HCT116 (cell line): ENCODE measurements around the gene DDX10. TPM values are rescaled to one million over a fixed set of nuclear protein-coding genes. Genes with fewer than 3 reads are reported as not detected.
"Not testable (repeated sequence)": the region's sequence is repeated elsewhere in the genome, so short reads cannot be mapped to it uniquely, and the experiment has no call there.

Experiments
- ATAC-seq: fragments of 200-7000 bp; cut with Tn5 transposase; 2 replicates; pipeline ENCODE4 v1.9.1; 2020; ENCODE audit warnings: mild to moderate bottlenecking, moderate library complexity
- BruUV-seq: library from RNA; stranded (reverse); fragments of 400-500 nt; replicated peaks from 2 replicates; lab custom pipeline; 2021; lab: Mats Ljungman, UMichigan
- CTCF ChIA-PET: fragments of 300-600 bp; sonication (Branson Sonifier 250); formaldehyde crosslinking; loops from one replicate; lab custom pipeline; 2021; ENCODE audit warnings: antibody characterized with exemption; lab: Charles Lee
- POLR2A ChIA-PET: fragments of 300-600, 350-600 bp; sonication (Branson Sonifier 250); formaldehyde crosslinking; loops from one replicate; lab custom pipeline; 2021; ENCODE audit warnings: antibody characterized with exemption; lab: Charles Lee
- RAD21 ChIA-PET, 2 experiments: fragments of 300-600 bp; sonication (Branson Sonifier 250); formaldehyde crosslinking; loops; one replicate each; lab custom pipeline; 2023; ENCODE audit warnings: low total read pairs in 2 of 2; ENCODE audit not compliant: uncharacterized antibody in 2 of 2, unreplicated experiment in 2 of 2, low non-redundant PET in 1 of 2; lab: Charles Lee
- DNase-seq: peaks from one replicate; pipeline ENCODE4 v3.0.0-alpha.2; 2010; ENCODE audit warnings: low read depth, low spot score
- H2AFZ ChIP-seq: fragments of 200-600 bp; shearing (Covaris generic), sonication (generic); 2 replicates; pipeline ENCODE4 v1.6.1; 2017; ENCODE audit warnings: low read depth, mixed run types, mixed read lengths, antibody characterized with exemption, low read length; ENCODE audit not compliant: poor library complexity, severe bottlenecking
- H3K27ac ChIP-seq: 2 replicates; pipeline ENCODE4 v1.5.1; 2012; ENCODE audit warnings: low read depth, low read length
- H3K27me3 ChIP-seq: fragments of 200-600 bp; sonication (generic); 2 replicates; pipeline ENCODE4 v1.6.1; 2016; ENCODE audit warnings: mixed run types, low read length, mixed read lengths; ENCODE audit not compliant: insufficient read depth
- H3K36me3 ChIP-seq, 2 experiments: fragments of 200-500 bp in 1 of 2; fragments of 200-600 bp in 1 of 2; sonication (Bioruptor generic) in 1 of 2; sonication (generic) in 1 of 2; 2 replicates each; pipeline versions ENCODE4 v1.5.1 to v1.6.1; 2014 to 2016; ENCODE audit warnings: low read length in 2 of 2, inconsistent platforms in 1 of 2, mixed read lengths in 1 of 2, mixed run types in 1 of 2; ENCODE audit not compliant: insufficient read depth in 2 of 2, control insufficient read depth in 1 of 2
- H3K4me1 ChIP-seq, 2 experiments: fragments of 200-600 bp in 1 of 2; sonication (generic) in 1 of 2; 2 replicates each; pipeline versions ENCODE4 v1.5.1 to v1.6.1; 2012 to 2017; ENCODE audit warnings: low read length in 2 of 2, inconsistent platforms in 1 of 2, mild to moderate bottlenecking in 1 of 2, mixed read lengths in 1 of 2, mixed run types in 1 of 2, moderate library complexity in 1 of 2; ENCODE audit not compliant: insufficient read depth in 2 of 2, control insufficient read depth in 1 of 2
- H3K4me2 ChIP-seq: fragments of 200-600 bp; sonication (generic); 2 replicates; pipeline ENCODE4 v1.6.1; 2017; ENCODE audit warnings: mixed run types, low read length, mixed read lengths
- H3K4me3 ChIP-seq, 2 experiments: fragments of 200-600 bp in 1 of 2; sonication (generic) in 1 of 2; replicated peaks in 1 of 2; 2 replicates each; pipeline ENCODE4 v1.5.1; 2011 to 2016; ENCODE audit warnings: low read length in 2 of 2, control low read depth in 1 of 2, low read depth in 1 of 2, mild to moderate bottlenecking in 1 of 2, mixed read lengths in 1 of 2, mixed run types in 1 of 2
- H3K79me2 ChIP-seq: fragments of 200-600 bp; sonication (generic); 2 replicates; pipeline ENCODE4 v1.6.1; 2017; ENCODE audit warnings: mild to moderate bottlenecking, mixed run types, low read length, moderate library complexity, mixed read lengths; ENCODE audit not compliant: insufficient read depth
- H3K9ac ChIP-seq: fragments of 200-600 bp; sonication (generic); 2 replicates; pipeline ENCODE4 v1.6.1; 2016; ENCODE audit warnings: low read length, mixed read lengths
- H3K9me2 ChIP-seq: fragments of 200-600 bp; sonication (generic), shearing (Covaris generic); 2 replicates; pipeline ENCODE4 v1.6.1; 2017; ENCODE audit warnings: mixed run types, mild to moderate bottlenecking, moderate library complexity; ENCODE audit not compliant: insufficient read depth
- H3K9me3 ChIP-seq, 2 experiments: fragments of 200-500 bp in 1 of 2; fragments of 200-600 bp in 1 of 2; sonication (Bioruptor generic) in 1 of 2; sonication (generic) in 1 of 2; 2 replicates each; pipeline ENCODE4 v1.6.1; 2014 to 2017; ENCODE audit warnings: low read length in 2 of 2, mixed read lengths in 2 of 2, inconsistent platforms in 1 of 2, low read depth in 1 of 2, mild to moderate bottlenecking in 1 of 2, mixed run types in 1 of 2, moderate library complexity in 1 of 2; ENCODE audit not compliant: control insufficient read depth in 1 of 2, insufficient read depth in 1 of 2
- H4K20me1 ChIP-seq: fragments of 200-600 bp; sonication (generic), shearing (Covaris generic); 2 replicates; pipeline ENCODE4 v1.6.1; 2017; ENCODE audit warnings: mixed run types, mild to moderate bottlenecking, moderate library complexity; ENCODE audit not compliant: insufficient read depth
- CBX3 ChIP-seq: IDR thresholded peaks from 2 replicates; pipeline ENCODE4 v1.6.1; 2012; ENCODE audit warnings: low read depth
- CTCF ChIP-seq, 3 experiments: fragments of 200-600 bp in 1 of 3; sonication (generic) in 1 of 3; IDR thresholded peaks in 2 of 3; conservative IDR thresholded peaks in 1 of 3; 2 replicates each; pipeline ENCODE4 v1.5.1; 2012 to 2017; ENCODE audit warnings: low read depth in 2 of 3, low read length in 2 of 3, antibody characterized with exemption in 1 of 3, borderline replicate concordance in 1 of 3, control low read depth in 1 of 3, mild to moderate bottlenecking in 1 of 3, mixed read lengths in 1 of 3, mixed run types in 1 of 3, moderate library complexity in 1 of 3; ENCODE audit not compliant: insufficient read depth in 1 of 3
- EGR1 ChIP-seq: IDR thresholded peaks from 2 replicates; pipeline ENCODE4 v1.6.1; 2012; ENCODE audit warnings: low read depth
- EZH2phosphoT487 ChIP-seq: fragments of 200-600 bp; IDR thresholded peaks from 2 replicates; pipeline ENCODE4 v1.6.1; 2018; ENCODE audit warnings: antibody characterized with exemption, borderline replicate concordance
- FOSL1 ChIP-seq: IDR thresholded peaks from 2 replicates; pipeline ENCODE4 v1.6.1; 2012; ENCODE audit warnings: low read depth
- RAD21 ChIP-seq: IDR thresholded peaks from 2 replicates; pipeline ENCODE4 v1.6.1; 2012; ENCODE audit warnings: low read depth, mild to moderate bottlenecking
- ZNF274 ChIP-seq: fragments of 200-500 bp; sonication (Bioruptor generic); IDR thresholded peaks from 2 replicates; pipeline ENCODE4 v1.6.1; 2014; ENCODE audit warnings: mild to moderate bottlenecking, low read depth, low read length, inconsistent platforms
- intact Hi-C: fragments of 100-400 bp; cut with micrococcal nuclease; formaldehyde crosslinking; loops from 2 replicates; pipeline ENCODE4 v1.10.0; 2022
- total RNA-seq: library from RNA; stranded (reverse); gene quantifications from one replicate; pipeline ENCODE4 v1.2.1, GENCODE V29; 2021; ENCODE audit not compliant: unreplicated experiment

Gene DDX10
- total RNA-seq, 1 experiment from 2014 or later = 66.5 TPM

DNA sequence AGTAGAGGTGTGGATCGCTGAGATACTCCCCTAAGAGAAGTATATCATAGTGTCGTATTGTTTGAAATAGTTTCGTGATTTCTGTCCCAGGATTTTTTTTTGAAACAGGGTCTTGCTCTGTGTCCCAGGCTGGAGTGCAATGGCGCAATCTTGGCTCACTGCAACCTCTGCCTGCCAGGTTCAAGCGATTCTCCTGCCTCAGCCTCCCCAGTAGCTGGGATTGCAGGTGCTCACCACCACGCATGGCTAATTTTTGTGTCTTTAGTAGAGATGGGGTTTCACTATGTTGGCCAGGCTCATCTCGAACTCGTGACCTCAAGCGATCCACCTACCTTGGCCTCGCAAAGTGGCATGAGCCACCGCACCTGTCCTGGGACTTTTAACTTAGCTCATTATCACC, 159.1 kb downstream of the DDX10 start:
- H3K36me3 ChIP-seq, H3K4me1 ChIP-seq, H4K20me1 ChIP-seq, H3K27ac ChIP-seq, ATAC-seq, H3K9me3 ChIP-seq, H3K27me3 ChIP-seq, H3K4me2 ChIP-seq, POLR2A ChIA-PET, H3K9ac ChIP-seq, DNase-seq, RAD21 ChIA-PET, H2AFZ ChIP-seq, H3K9me2 ChIP-seq, BruUV-seq, intact Hi-C loops, CTCF ChIA-PET, H3K4me3 ChIP-seq: not testable (repeated sequence)
- H3K79me2 ChIP-seq = peaks cover 50% of the 10 kb centered on the region

- RAD21 ChIA-PET = no interaction called here
- BruUV-seq = no TSS peak
- Histone ChIP-seq H3K27ac (no peak overlapping the region), H4K20me1 (no peaks in the 10 kb centered on the region), H3K4me3 (no peak overlapping the region), H3K79me2 (peaks cover 54% of the 10 kb centered on the region), H3K9ac (no peak overlapping the region), H2AFZ (no peak overlapping the region), H3K4me2 (no peak overlapping the region), H3K36me3 (no peaks in the 10 kb centered on the region), H3K27me3 (no peaks in the 10 kb centered on the region), H3K4me1 (no peaks in the 10 kb centered on the region), H3K9me3 (no peaks in the 10 kb centered on the region), H3K9me2 (no peaks in the 10 kb centered on the region)
- intact Hi-C loops = no loop called here
- CTCF ChIA-PET = no interaction called here
- TF ChIP-seq FOSL1 = no peak
- no peak for TF ChIP-seq CBX3
- TF ChIP-seq ZNF274 = no peak
- no peak for TF ChIP-seq EGR1
- ATAC-seq = no peak
- POLR2A ChIA-PET = no interaction called here
- no peak for DNase-seq
Measured at GRCh38 chr11:108824545-108824944, 159.7 kb downstream of the DDX10 start.

DNA sequence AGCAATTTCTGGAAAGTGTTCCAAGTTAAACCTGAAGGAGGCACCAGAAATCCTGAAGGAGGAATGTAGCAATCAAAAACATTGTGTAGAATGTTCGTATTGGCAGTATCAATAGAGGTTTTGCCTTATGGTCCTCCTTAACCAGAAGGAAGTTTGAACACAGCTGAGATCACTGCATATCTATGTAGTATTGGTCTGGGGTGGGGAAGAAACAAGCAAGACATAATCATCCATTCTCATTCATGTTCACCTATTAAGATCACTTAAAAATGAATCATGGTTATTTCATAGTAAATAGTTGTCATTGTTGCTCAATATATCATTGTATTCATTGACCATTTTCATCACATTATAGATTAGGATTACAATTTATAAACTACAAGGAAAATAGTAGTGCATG, 160.5 kb downstream of the DDX10 start:
- BruUV-seq = no TSS peak
- Histone ChIP-seq H3K27ac (no peak overlapping the region), H3K9me2 (no peaks in the 10 kb centered on the region), H3K79me2 (peaks cover 57% of the 10 kb centered on the region), H4K20me1 (no peaks in the 10 kb centered on the region), H3K36me3 (no peaks in the 10 kb centered on the region), H2AFZ (no peak overlapping the region), H3K27me3 (no peaks in the 10 kb centered on the region), H3K4me1 (no peaks in the 10 kb centered on the region), H3K9ac (no peak overlapping the region), H3K4me3 (no peak overlapping the region), H3K9me3 (no peaks in the 10 kb centered on the region), H3K4me2 (no peak overlapping the region)
- intact Hi-C loops = no loop called here
- POLR2A ChIA-PET = no interaction called here
- CTCF ChIA-PET = interaction anchor here (1.2 kb wide), 1 partner anchor 46 kb away, joined by 3 read pairs; no protein-coding TSS in a partner anchor
- TF ChIP-seq CTCF (IDR thresholded peaks at IDR 0.05 in 2 of 3, conservative IDR thresholded peaks at IDR 0.05 in 1 of 3; ENCODE audit: borderline replicate concordance in 1 of 3, insufficient read depth in 1 of 3, low read depth in 2 of 3, low read length in 2 of 3) = peak in 1 of 3 experiments; percentile 29; a peak in 2 of 6 replicates
- peak; percentile 11; the same call in 1 of the 2 replicates for TF ChIP-seq RAD21
- no peak for TF ChIP-seq EZH2phosphoT487
- RAD21 ChIA-PET = no interaction called here
- ATAC-seq (0 out of 2 replicates have a peak, but pooled peaks have one; percentile 20), DNase-seq (no peak)
